K562 (cell line): ENCODE measurements around the gene EML3. TPM values are rescaled to one million over a fixed set of nuclear protein-coding genes. Genes with fewer than 3 reads are reported as not detected.

Experiments used
- ELF2 ChIP-seq: fragments of 250-450 bp; sonication (Bioruptor Pico); IDR thresholded peaks from 2 replicates; pipeline ENCODE4 v1.5.0; 2021; ENCODE audit warnings: mild to moderate bottlenecking
- GTF3C2 ChIP-seq: IDR thresholded peaks from 3 replicates; pipeline ENCODE4 v1.6.1; 2011; ENCODE audit warnings: borderline replicate concordance, mild to moderate bottlenecking, moderate library complexity; ENCODE audit not compliant: insufficient read length; ENCODE audit errors: extremely low read depth
- HDGF ChIP-seq: fragments of 450-650 bp; IDR thresholded peaks from 2 replicates; pipeline ENCODE4 v1.6.1; 2016
- MCM3 ChIP-seq: fragments of 450-650 bp; IDR thresholded peaks from 2 replicates; pipeline ENCODE4 v1.6.1; 2016
- NUFIP1 ChIP-seq: fragments of 450-650 bp; IDR thresholded peaks from 2 replicates; pipeline ENCODE4 v1.6.1; 2018; ENCODE audit not compliant: partially characterized antibody
- RFX7 ChIP-seq: fragments of 250-450 bp; sonication (Bioruptor Pico); IDR thresholded peaks from 2 replicates; pipeline ENCODE4 v1.5.1; 2021; ENCODE audit warnings: mild to moderate bottlenecking
- ZBTB7A ChIP-seq: IDR thresholded peaks from 2 replicates; pipeline ENCODE4 v1.6.1; 2011; ENCODE audit warnings: low read depth, mild to moderate bottlenecking, low read length, moderate library complexity, borderline replicate concordance; ENCODE audit not compliant: control insufficient read depth
- ZNF77 ChIP-seq: fragments of 250-450 bp; sonication (Bioruptor Pico); IDR thresholded peaks from 2 replicates; pipeline ENCODE4 v1.5.0; 2020
- ZNF780A ChIP-seq: fragments of 250-450 bp; sonication (Bioruptor Pico); IDR thresholded peaks from 2 replicates; pipeline ENCODE4 v1.5.0; 2021; ENCODE audit warnings: mild to moderate bottlenecking
- polyA plus RNA-seq, 8 experiments: library from polyadenylated mRNA; depleted of rRNA in 4 of 8; stranded (reverse) in 5 of 8; unstranded in 3 of 8; fragments of >200 nt; fragmentation: Nextera tagmentation in 2 of 8; fragmentation: Illumina TruSeq in 1 of 8; extraction: Ambion mirVana in 2 of 8; extraction: Trizol in 1 of 8; gene quantifications; 2 replicates each; pipeline versions ENCODE4 v1.2.1 to v1.2.3, GENCODE V29; 2011 to 2014; ENCODE audit warnings: inconsistent platforms in 1 of 8, missing spikeins in 1 of 8
- total RNA-seq, 7 experiments: library from RNA; depleted of rRNA in 6 of 7; stranded (reverse); fragments of >200 nt in 6 of 7; fragmentation: Illumina TruSeq in 2 of 7; extraction: Trizol in 2 of 7; gene quantifications; 2 replicates each; pipeline versions ENCODE4 v1.2.1 to v1.2.3, GENCODE V29; 2011 to 2021; ENCODE audit warnings: low replicate concordance in 1 of 7
- TF ChIP-seq, protein P1 (sequence below): fragments of 450-650 bp; formaldehyde crosslinking; IDR thresholded peaks from 2 replicates; pipeline ENCODE4 v1.4.0; 2020; ENCODE audit warnings: mild to moderate bottlenecking, moderate library complexity
- TF ChIP-seq, protein P2 (sequence below): IDR thresholded peaks from 2 replicates; pipeline ENCODE4 v1.6.1; 2011; ENCODE audit not compliant: insufficient read length; ENCODE audit errors: extremely low read depth

Gene EML3
- total and polyA plus RNA-seq, 9 of the 15 experiments (the other 6 are each of a cell fraction or from before 2014, with no cell fraction given): 0.32 to 90.5 (median 26.4) TPM

DNA sequence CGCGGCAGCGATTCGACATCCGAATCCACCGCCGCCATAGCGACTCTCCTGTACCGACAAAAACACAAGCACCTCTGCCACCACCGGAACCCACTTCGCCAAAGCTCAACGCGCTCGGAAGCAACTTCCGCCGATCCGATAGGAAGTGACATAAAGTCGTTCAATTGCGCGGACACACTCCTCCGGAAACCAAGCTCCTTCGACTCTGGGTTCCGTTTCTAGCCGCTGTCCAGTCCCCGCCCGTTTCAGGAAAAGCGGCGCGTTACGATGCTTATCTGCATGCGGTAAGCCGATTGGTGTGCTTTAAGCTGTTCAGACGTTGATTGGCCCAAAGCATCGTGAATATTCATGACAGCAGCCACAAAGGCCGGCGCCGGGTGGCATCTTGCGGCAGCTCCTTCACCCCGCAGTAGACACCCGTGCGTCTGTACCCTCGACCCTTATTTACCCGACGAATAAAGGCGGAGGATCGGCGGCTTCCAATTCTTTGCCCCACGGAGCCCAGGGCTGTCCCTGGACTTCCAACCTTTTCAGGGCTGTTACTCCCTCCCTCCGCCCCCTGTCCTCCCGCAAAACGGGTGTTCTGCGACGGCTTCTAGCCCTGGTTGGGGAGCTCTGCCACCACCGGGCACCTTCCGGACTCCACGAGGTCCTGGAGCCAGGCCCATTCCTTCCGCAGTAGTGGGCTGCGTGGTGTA, 21.0 kb downstream of the EML3 start, which contains the start of gene TUT1 (continued):
- TF ChIP-seq GTF3C2 (no peak), HDGF (no peak), RFX7 (CRISPR knock-in tag) (no peak), MCM3 (no peak), ELF2 (CRISPR knock-in tag) (peak; percentile 84; the same call in 1 of the 2 replicates), ZNF780A (no peak), ZBTB7A (peak; percentile 26; the same call in 1 of the 2 replicates), NUFIP1 (no peak), ZNF77 (CRISPR knock-in tag) (no peak)
- TF ChIP-seq, protein P1, sequence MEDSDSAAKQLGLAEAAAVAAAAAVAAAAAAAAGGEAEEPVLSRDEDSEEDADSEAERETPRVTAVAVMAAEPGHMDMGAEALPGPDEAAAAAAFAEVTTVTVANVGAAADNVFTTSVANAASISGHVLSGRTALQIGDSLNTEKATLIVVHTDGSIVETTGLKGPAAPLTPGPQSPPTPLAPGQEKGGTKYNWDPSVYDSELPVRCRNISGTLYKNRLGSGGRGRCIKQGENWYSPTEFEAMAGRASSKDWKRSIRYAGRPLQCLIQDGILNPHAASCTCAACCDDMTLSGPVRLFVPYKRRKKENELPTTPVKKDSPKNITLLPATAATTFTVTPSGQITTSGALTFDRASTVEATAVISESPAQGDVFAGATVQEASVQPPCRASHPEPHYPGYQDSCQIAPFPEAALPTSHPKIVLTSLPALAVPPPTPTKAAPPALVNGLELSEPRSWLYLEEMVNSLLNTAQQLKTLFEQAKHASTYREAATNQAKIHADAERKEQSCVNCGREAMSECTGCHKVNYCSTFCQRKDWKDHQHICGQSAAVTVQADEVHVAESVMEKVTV (CRISPR knock-in tag): peak; percentile 55; the same call in 1 of the 2 replicates
- TF ChIP-seq, protein P2, sequence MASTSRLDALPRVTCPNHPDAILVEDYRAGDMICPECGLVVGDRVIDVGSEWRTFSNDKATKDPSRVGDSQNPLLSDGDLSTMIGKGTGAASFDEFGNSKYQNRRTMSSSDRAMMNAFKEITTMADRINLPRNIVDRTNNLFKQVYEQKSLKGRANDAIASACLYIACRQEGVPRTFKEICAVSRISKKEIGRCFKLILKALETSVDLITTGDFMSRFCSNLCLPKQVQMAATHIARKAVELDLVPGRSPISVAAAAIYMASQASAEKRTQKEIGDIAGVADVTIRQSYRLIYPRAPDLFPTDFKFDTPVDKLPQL: no peak
